Measurements from ENCODE around the gene SPATS2. TPM values are rescaled to one million over a fixed set of nuclear protein-coding genes. Genes with fewer than 3 reads are reported as not detected.

SPATS2 gene
- total RNA-seq, 1 donor from 2014 or later: 43.9 TPM

GRCh38 chr12:49325606-49326005 is 41.7 kb upstream of the SPATS2 start:
- Mint-ChIP-seq H3K27ac (ENCODE audit: unreplicated experiment) (no peak overlapping the region), H3K4me1 (ENCODE audit: low read depth, unreplicated experiment) (peaks cover 6% of the 10 kb centered on the region), H3K9me3 (ENCODE audit: unreplicated experiment) (no peaks in the 10 kb centered on the region), H3K27me3 (ENCODE audit: unreplicated experiment) (peaks cover 1% of the 10 kb centered on the region), H3K36me3 (ENCODE audit: unreplicated experiment) (no peaks in the 10 kb centered on the region), H3K4me3 (ENCODE audit: unreplicated experiment) (no peak overlapping the region)
- DNase-seq: no peak
- no peak for TF ChIP-seq CTCF (IDR thresholded peaks at IDR 0.05; ENCODE audit: partially characterized antibody, unreplicated experiment)

GRCh38 chr12:49327368-49327767 is 39.9 kb upstream of the SPATS2 start:
- no peaks in the 10 kb centered on the region for H3K9me3 Mint-ChIP-seq (ENCODE audit: unreplicated experiment)
- no peaks in the 10 kb centered on the region for H3K36me3 Mint-ChIP-seq (ENCODE audit: unreplicated experiment)
- no peak overlapping the region for H3K4me3 Mint-ChIP-seq (ENCODE audit: unreplicated experiment)
- H3K4me1 Mint-ChIP-seq (ENCODE audit: low read depth, unreplicated experiment): peaks cover 6% of the 10 kb centered on the region
- no peak for DNase-seq
- no peak for TF ChIP-seq CTCF (IDR thresholded peaks at IDR 0.05; ENCODE audit: partially characterized antibody, unreplicated experiment)
- H3K27me3 Mint-ChIP-seq (ENCODE audit: unreplicated experiment): peaks cover 2% of the 10 kb centered on the region
- no peak overlapping the region for H3K27ac Mint-ChIP-seq (ENCODE audit: unreplicated experiment)

- peaks cover 2% of the 10 kb centered on the region for H3K27me3 Mint-ChIP-seq (ENCODE audit: unreplicated experiment)
- TF ChIP-seq CTCF (IDR thresholded peaks at IDR 0.05; ENCODE audit: partially characterized antibody, unreplicated experiment): no peak
- H3K36me3 Mint-ChIP-seq (ENCODE audit: unreplicated experiment): no peaks in the 10 kb centered on the region
- H3K27ac Mint-ChIP-seq (ENCODE audit: unreplicated experiment): no peak overlapping the region
- H3K4me3 Mint-ChIP-seq (ENCODE audit: unreplicated experiment): no peak overlapping the region
- no peak for DNase-seq
- H3K4me1 Mint-ChIP-seq (ENCODE audit: low read depth, unreplicated experiment): peaks cover 6% of the 10 kb centered on the region
- no peaks in the 10 kb centered on the region for H3K9me3 Mint-ChIP-seq (ENCODE audit: unreplicated experiment)
Observed at GRCh38 chr12:49327887-49328286, 39.4 kb upstream of the SPATS2 start.

GRCh38 chr12:49328816-49329215 is 38.4 kb upstream of the SPATS2 start:
- no peak for TF ChIP-seq CTCF (IDR thresholded peaks at IDR 0.05; ENCODE audit: partially characterized antibody, unreplicated experiment)
- Mint-ChIP-seq H3K27ac (ENCODE audit: unreplicated experiment) (no peak overlapping the region), H3K9me3 (ENCODE audit: unreplicated experiment) (no peaks in the 10 kb centered on the region), H3K4me3 (ENCODE audit: unreplicated experiment) (no peak overlapping the region), H3K27me3 (ENCODE audit: unreplicated experiment) (peaks cover 7% of the 10 kb centered on the region), H3K36me3 (ENCODE audit: unreplicated experiment) (no peaks in the 10 kb centered on the region), H3K4me1 (ENCODE audit: low read depth, unreplicated experiment) (peaks cover 2% of the 10 kb centered on the region)
- no peak for DNase-seq

GRCh38 chr12:49330032-49330619 is 37.1 kb upstream of the SPATS2 start:
- Mint-ChIP-seq H3K4me3 (ENCODE audit: unreplicated experiment) (no peak overlapping the region), H3K36me3 (ENCODE audit: unreplicated experiment) (no peaks in the 10 kb centered on the region), H3K9me3 (ENCODE audit: unreplicated experiment) (no peaks in the 10 kb centered on the region), H3K4me1 (ENCODE audit: low read depth, unreplicated experiment) (peaks cover 6% of the 10 kb centered on the region), H3K27me3 (ENCODE audit: unreplicated experiment) (peaks cover 16% of the 10 kb centered on the region), H3K27ac (ENCODE audit: unreplicated experiment) (no peak overlapping the region)
- DNase-seq: no peak
- no peak for TF ChIP-seq CTCF (IDR thresholded peaks at IDR 0.05; ENCODE audit: partially characterized antibody, unreplicated experiment)
